Rectal smooth muscle tissue (tissue), 1 donor: ENCODE measurements around the gene USHBP1.
"Not testable (repeated sequence)": the region's sequence is repeated elsewhere in the genome, so short reads cannot be mapped to it uniquely, and the experiment has no call there.

Source experiments
- H3K27ac ChIP-seq: one replicate; pipeline ENCODE4 v1.7.0; 2013; ENCODE audit warnings: low read depth, low read length, inconsistent platforms
- H3K27me3 ChIP-seq: one replicate; pipeline ENCODE4 v1.7.0; 2013; ENCODE audit warnings: low read length; ENCODE audit not compliant: control insufficient read depth, insufficient read depth
- H3K36me3 ChIP-seq: one replicate; pipeline ENCODE4 v1.7.0; 2013; ENCODE audit warnings: low read length; ENCODE audit not compliant: control insufficient read depth, insufficient read depth
- H3K4me1 ChIP-seq: one replicate; pipeline ENCODE4 v1.7.0; 2013; ENCODE audit warnings: low read length; ENCODE audit not compliant: control insufficient read depth, insufficient read depth
- H3K4me3 ChIP-seq: one replicate; pipeline ENCODE4 v1.7.0; 2013; ENCODE audit warnings: low read length
- H3K9ac ChIP-seq: one replicate; pipeline ENCODE4 v1.7.0; 2013; ENCODE audit warnings: low read length

The USHBP1 gene

DNA sequence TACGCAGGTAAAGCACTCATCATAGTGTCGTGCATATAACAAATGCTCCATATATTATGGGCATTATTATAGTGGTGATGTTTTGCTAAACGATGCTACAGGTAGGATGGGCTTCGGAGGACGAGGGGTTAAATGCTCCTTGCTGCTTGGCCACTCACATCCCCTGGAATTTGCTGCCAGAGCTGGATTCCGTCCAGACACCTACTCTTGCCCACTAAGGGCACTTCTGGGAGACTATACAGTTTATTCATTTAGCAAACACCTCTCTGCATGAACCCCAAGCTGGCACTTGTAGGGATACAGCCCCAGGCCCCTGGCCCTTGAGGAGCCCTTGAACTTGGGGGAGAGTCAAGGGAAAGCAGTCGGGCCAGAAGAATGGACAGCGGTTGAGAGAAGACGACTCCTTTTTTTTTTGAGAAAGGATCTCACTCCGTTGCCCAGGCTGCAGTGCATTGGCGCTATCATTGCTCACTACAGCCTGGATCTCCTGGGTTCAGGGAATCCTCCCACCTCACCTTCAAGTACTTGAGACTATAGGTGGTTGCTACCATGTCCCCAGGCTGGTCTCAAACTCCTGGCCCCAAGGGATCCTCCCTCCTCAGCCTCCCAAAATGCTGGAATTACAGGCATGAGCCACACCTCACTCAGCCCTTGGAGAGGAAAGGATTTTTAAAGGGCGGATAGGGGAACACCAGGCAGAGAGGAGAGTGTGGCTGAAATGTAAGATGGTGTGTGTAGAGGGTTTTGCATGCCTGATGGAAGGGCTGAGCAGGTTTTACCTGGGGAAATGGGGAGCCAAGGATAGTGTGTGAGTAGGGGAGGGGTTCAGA is 40.1 kb upstream of the USHBP1 start:
- Histone ChIP-seq H3K9ac (no peak overlapping the region), H3K27me3 (no peaks in the 10 kb centered on the region), H3K36me3 (no peaks in the 10 kb centered on the region), H3K27ac (peak overlapping the region; percentile 92), H3K4me3 (peak overlapping the region; percentile 93), H3K4me1 (peaks cover 16% of the 10 kb centered on the region)

DNA sequence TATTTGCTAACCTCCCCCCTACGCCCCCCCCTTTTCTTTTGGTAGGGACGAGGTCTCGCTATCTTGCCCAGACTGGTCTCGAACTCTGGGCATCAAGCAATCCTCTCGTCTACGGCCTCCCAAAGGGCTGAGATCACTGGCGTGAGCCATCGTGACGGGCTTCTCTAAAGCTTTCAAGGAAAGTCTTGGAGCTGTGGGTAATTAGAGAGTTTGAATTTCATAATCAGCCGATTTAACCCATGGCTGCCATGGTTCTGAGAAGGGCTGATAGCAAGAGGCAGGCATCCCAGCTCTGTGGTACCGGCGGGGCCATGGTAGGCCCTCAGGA is 39.4 kb upstream of the USHBP1 start:
- no peak overlapping the region for H3K9ac ChIP-seq
- no peaks in the 10 kb centered on the region for H3K27me3 ChIP-seq
- peaks cover 16% of the 10 kb centered on the region for H3K4me1 ChIP-seq
- H3K27ac ChIP-seq: peak overlapping the region; percentile 92
- H3K4me3 ChIP-seq: peak overlapping the region; percentile 79
- H3K36me3 ChIP-seq: no peaks in the 10 kb centered on the region

DNA sequence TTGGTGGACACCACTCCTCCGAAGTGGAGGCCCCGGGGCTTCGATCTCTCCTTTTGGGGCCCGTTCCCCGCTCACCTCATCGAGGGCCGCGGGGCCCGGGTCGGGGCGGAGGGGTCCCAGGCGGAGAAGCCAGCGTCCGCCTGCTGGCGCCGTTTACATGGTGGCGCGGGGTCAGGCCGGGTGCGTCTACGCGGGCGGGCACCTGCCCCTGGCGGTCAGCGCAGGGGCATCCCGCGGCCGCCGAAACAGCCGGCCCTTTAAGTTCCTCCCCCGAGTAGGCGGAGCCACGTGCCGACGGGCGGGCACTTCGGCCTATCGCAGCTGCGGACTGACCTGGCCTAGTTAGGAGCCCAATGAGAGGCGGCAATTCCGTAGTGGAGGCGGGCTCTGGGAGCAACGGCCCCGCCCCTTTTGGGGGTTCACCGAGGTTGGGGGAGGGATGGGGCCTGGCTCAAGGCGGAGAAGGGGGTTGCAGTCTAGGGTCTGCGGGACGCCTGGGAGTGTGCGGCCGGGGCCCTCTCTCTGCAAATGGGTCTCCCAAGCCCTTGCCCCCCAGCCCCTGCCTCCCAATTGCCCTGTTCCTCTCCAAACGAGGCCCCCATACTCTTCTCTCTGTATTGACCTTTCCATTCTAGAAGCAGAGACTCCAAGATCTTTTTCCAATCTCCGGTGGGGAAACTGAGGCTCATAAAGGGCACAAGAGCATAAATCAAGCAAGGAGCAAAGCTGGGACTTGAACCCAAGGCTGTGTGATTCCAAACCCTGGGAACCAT is 38.8 kb upstream of the USHBP1 start, which contains the start of gene ABHD8:
TSS of gene ABHD8 (minus strand) at position 259 of the 773 bp plus-strand sequence. CDS start 1,809 bp downstream, outside the sequence.
- Histone ChIP-seq H3K27me3 (no peaks in the 10 kb centered on the region), H3K36me3 (no peaks in the 10 kb centered on the region), H3K4me1 (peaks cover 16% of the 10 kb centered on the region), H3K27ac (peak within 1 kb of the TSS; percentile 92), H3K4me3 (peak within 1 kb of the TSS; percentile 79), H3K9ac (peak within 1 kb of the TSS; percentile 34)

DNA sequence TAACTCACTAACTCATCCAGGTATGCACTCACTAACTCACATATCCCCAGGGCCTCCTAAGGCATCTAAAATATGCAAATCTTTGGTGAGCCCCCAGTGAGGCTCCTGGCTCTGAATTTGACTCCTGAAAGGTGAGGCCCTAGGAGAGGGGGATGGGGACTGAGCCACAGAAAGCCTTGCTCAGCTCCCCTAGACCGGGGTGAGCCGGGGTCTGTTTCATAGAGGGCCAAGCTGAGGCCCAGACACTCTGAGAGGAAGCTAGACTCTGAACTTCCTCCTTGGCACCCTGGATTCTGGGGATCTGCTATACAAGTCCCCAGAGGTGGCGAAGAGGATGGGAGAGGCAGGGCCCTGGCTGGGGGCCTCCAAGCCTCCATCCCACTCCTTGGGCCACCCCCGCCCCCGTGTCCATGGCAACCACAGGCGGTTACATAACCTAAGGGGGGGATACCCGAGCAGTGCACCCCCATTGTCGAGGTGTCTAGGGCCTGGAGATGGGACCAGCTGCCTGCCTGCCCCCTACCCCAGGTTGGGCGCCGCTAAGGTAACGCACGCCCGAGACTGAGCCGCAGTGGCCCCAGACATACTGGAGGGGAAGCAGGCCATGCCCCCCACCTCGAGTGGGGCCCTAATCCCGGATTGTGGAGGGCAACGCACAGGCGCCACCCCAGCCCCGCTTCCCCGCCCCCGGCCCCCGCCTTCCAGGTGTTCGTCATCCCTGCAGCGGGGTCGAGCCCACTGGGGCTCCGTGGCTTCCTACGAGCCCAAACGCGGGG is 38.0 kb upstream of the USHBP1 start:
- peaks cover 16% of the 10 kb centered on the region for H3K4me1 ChIP-seq
- peak overlapping the region; percentile 65 for H3K27ac ChIP-seq
- H3K27me3 ChIP-seq: no peaks in the 10 kb centered on the region
- H3K4me3 ChIP-seq: peak overlapping the region; percentile 79
- no peaks in the 10 kb centered on the region for H3K36me3 ChIP-seq
- peak overlapping the region; percentile 34 for H3K9ac ChIP-seq

DNA sequence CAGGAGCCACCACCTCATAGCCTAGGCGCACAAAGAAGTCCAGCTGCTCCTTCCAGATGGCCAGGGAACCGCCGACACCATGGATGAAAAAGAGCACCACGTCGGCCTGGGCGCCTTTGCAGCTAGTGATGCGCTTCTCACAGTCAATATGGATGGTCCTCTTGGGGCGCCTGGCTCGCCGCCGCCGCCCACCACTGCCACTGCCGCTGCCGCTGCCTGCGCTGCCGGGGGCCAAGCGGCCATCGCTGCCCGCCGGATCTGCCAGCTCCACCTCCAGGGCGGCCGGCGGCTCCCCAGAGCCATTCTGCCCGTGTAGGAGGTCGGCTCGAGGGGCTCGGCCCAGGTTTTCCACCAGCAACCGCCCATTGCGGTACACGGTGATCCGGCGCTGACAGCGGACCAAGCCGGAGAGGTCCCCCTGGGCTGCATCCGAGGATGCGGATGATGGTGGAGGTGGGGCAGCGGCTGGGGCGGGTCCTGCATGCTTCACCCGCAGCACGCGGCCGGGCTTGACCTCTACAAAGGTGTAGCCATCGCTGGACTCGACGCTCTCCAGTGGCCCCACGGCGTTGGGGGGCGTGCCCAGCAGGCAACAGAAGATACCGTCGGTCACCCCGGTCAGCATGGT is 36.6 kb upstream of the USHBP1 start:
- Histone ChIP-seq H3K4me3 (no peak overlapping the region), H3K4me1 (peaks cover 12% of the 10 kb centered on the region), H3K9ac (no peak overlapping the region), H3K27ac (no peak overlapping the region), H3K27me3 (no peaks in the 10 kb centered on the region), H3K36me3 (no peaks in the 10 kb centered on the region)

DNA sequence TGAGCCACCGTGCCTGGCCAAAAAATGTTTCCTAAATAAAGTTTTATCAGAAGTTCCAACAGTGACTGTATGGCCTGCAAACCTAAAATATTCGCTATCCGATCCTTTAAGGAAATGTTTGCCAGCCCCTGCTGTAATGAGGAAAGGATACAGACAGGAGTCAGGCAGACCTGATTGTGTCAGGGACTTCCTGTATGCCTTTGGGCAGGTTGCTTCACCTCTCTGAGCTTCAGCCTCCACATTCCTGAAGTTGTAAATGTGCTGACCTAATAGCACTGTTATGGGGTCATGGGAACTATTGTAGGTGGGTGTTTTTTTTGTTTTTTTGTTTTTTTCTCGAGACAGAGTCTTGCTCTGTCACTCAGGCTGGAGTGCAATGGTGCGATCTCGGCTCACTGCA is 32.4 kb upstream of the USHBP1 start:
- Histone ChIP-seq H3K4me1 (no peaks in the 10 kb centered on the region), H3K9ac (no peak overlapping the region), H3K4me3 (no peak overlapping the region), H3K27ac (no peak overlapping the region), H3K36me3 (no peaks in the 10 kb centered on the region), H3K27me3 (no peaks in the 10 kb centered on the region)

DNA sequence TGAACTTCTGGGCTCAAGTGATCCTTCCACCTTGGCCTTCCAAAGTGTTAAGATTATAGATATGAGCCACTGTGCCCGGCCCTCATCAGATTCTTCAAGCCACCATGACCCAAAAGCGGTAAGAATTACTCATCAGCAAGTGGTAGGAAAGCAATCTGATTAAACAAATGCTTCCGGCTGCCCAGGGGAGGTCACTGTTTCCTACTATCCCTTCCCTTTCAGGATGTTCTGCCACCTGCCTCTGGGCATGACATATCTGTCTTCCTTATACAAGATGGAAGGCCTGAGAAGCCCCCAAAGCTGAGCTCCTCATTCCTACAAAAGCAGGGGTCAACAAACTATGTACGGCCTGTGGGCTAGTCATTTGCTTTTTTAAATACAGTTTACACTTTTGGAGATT is 31.7 kb upstream of the USHBP1 start:
- no peak overlapping the region for H3K9ac ChIP-seq
- no peaks in the 10 kb centered on the region for H3K36me3 ChIP-seq
- H3K27me3 ChIP-seq: no peaks in the 10 kb centered on the region
- no peak overlapping the region for H3K27ac ChIP-seq
- H3K4me1 ChIP-seq: no peaks in the 10 kb centered on the region
- H3K4me3 ChIP-seq: no peak overlapping the region

DNA sequence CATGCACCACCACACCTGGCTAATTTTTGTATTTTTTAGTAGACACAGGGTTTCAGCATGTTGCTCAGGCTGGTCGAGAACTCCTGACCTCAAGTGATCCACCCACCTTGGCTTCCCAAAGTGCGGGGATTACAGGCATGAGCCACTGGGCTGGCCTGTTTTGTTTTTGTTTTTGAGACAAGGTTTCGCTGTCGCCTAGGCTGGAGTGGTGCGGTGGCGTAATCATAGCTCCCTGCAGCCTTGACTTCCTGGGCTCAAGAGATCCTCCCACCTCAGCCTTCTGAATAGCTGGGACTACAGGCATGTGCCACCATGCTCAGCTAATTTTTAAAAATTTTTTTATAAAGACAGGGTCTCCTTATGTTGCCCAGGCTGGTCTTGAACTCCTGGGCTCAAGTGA is 31.0 kb upstream of the USHBP1 start:
- not testable (repeated sequence) for H3K27ac ChIP-seq, H3K4me3 ChIP-seq, H3K36me3 ChIP-seq, H3K4me1 ChIP-seq, H3K9ac ChIP-seq, H3K27me3 ChIP-seq

DNA sequence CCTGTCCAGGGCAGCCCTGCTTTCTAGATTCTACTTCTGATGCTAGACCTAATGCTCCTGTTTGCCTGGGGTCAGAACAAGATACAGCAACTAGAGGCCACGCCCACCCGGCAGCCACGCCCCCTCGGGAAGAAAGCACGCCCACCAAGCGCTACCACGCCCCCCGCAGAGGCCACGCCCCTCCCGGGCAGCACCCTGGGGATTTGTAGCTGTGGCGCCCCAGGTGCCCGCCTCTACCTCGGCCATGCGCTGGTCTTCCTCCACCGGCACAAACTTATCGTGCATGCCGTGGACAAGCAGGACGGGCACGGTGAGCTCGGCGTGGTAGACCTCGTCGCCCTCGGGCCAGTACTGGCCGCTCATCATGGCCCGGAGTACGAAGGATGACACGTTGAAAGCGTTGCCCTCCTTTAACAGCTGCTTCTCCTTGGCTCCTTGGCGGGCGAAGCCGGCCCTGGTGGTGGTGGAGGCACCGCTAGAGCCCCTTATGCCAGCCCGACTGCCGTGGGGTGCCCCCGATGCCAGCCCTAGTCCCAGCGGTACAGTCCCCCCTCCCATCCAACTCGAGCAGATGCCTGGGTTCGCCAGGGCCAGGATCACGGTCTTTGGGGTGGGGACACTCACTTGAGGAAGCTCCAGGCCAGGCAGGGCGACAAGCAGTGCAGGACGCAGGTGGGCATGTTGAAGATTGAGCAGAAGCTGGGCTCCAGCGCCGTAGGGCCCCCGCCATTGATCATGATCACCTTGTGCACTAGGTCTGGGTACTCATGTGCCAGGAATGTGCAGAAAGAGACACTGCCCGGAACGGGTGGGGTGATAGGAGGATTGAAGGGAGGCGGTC is 29.7 kb upstream of the USHBP1 start:
- H3K36me3 ChIP-seq: no peaks in the 10 kb centered on the region
- H3K9ac ChIP-seq: no peak overlapping the region
- H3K4me3 ChIP-seq: no peak overlapping the region
- H3K27ac ChIP-seq: no peak overlapping the region
- no peaks in the 10 kb centered on the region for H3K4me1 ChIP-seq
- H3K27me3 ChIP-seq: no peaks in the 10 kb centered on the region

DNA sequence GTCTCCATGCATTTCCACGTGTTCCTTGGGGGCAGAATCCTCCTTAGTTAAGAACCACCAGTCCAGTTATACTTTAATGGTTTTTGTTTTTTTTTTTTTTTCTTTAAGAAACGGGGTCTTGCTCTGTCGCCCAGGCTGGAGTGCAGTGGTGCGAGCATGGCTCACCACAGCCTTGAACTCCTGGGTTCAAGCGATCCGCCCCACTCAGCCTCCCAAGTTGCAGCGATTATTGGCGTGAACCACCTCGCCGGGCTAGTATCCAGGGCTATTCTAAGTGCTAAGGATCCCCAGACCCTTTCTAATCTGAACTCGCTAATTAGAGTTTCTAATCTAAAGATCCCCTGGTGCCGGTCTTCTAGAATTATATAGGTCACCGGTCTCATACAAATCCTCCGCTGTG is 29.1 kb upstream of the USHBP1 start:
- H3K9ac ChIP-seq: no peak overlapping the region
- H3K27me3 ChIP-seq: no peaks in the 10 kb centered on the region
- no peaks in the 10 kb centered on the region for H3K36me3 ChIP-seq
- no peaks in the 10 kb centered on the region for H3K4me1 ChIP-seq
- H3K4me3 ChIP-seq: no peak overlapping the region
- H3K27ac ChIP-seq: no peak overlapping the region

DNA sequence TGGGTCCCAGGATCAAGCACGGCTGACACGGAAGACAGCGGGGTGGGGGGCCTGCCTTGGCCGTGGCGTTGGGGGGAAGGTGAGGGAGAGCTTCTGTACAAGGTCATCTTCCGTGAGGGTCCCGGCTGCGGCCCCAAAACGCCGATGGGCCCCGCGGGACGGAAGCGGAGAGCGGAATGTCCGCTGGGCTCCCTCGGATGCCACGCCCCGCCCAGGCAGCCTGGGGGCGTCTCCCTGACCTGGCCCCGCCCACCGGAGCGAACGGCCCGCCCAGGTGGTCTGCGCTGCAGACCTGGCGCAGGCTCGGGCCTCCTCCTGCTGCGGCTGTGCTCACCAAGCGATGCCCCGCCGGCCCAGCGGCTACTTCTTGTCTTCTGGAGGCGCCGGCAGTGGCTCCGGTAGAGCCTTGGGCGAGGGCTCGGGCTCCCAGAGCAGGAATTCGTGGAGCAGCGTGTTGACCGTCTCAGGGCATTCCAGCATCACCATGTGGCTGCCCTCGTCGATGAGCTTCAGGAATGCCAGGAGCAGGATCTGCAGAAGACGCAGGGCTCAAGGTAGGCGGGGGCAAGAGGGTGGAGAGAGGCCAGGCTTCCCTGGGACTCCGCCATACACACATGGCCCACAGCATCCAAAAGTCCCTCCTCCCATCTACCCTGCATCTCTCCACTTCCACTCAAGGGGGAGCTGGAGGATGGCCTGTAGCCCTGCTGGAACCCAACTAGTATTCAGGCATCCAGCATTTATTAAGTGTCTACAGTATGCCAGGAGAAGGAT is 27.9 kb upstream of the USHBP1 start:
- Histone ChIP-seq H3K4me3 (peak overlapping the region; percentile 78), H3K27me3 (no peaks in the 10 kb centered on the region), H3K27ac (peak overlapping the region; percentile 66), H3K4me1 (no peaks in the 10 kb centered on the region), H3K36me3 (no peaks in the 10 kb centered on the region), H3K9ac (no peak overlapping the region)
